ENCODE data around the gene NLRP9.

The NLRP9 gene

GRCh38 chr19:55660991-55661390 lies 77.2 kb downstream of the NLRP9 start:
- Histone ChIP-seq H3K27me3 (ENCODE audit: low read depth, low read length) (no peaks in the 10 kb centered on the region), H3K9me3 (ENCODE audit: insufficient read depth, low read length) (no peaks in the 10 kb centered on the region), H3K4me2 (ENCODE audit: low read length) (no peak overlapping the region), H4K20me1 (ENCODE audit: insufficient read depth, low read length) (peaks cover 79% of the 10 kb centered on the region), H3K79me2 (ENCODE audit: low read length) (peaks cover 98% of the 10 kb centered on the region), H3K9ac (ENCODE audit: low read length) (no peak overlapping the region), H2AFZ (ENCODE audit: low read depth, low read length) (no peak overlapping the region), H3K36me3 (replicated peaks; ENCODE audit: low read depth, low read length) (peaks cover 85% of the 10 kb centered on the region), H3K4me3 (ENCODE audit: low read length) (no peak overlapping the region), H3K4me1 (ENCODE audit: low read length) (peaks cover 29% of the 10 kb centered on the region), H3K27ac (ENCODE audit: low read length) (no peak overlapping the region)
- TF ChIP-seq EZH2phosphoT487 (IDR thresholded peaks at IDR 0.05; ENCODE audit: low read depth) (no peak), CTCF (IDR thresholded peaks at IDR 0.05; ENCODE audit: low read depth, low read length) (no peak)

GRCh38 chr19:55660404-55660803 lies 77.8 kb downstream of the NLRP9 start:
- peaks cover 98% of the 10 kb centered on the region for H3K79me2 ChIP-seq (ENCODE audit: low read length)
- H3K27me3 ChIP-seq (ENCODE audit: low read depth, low read length): no peaks in the 10 kb centered on the region
- TF ChIP-seq CTCF (IDR thresholded peaks at IDR 0.05; ENCODE audit: low read depth, low read length) (no peak), EZH2phosphoT487 (IDR thresholded peaks at IDR 0.05; ENCODE audit: low read depth) (no peak)
- no peak overlapping the region for H2AFZ ChIP-seq (ENCODE audit: low read depth, low read length)
- no peak overlapping the region for H3K4me2 ChIP-seq (ENCODE audit: low read length)
- H3K36me3 ChIP-seq (replicated peaks; ENCODE audit: low read depth, low read length): peaks cover 87% of the 10 kb centered on the region
- peaks cover 76% of the 10 kb centered on the region for H4K20me1 ChIP-seq (ENCODE audit: insufficient read depth, low read length)
- H3K4me1 ChIP-seq (ENCODE audit: low read length): peaks cover 29% of the 10 kb centered on the region
- H3K9ac ChIP-seq (ENCODE audit: low read length): no peak overlapping the region
- H3K4me3 ChIP-seq (ENCODE audit: low read length): no peak overlapping the region
- H3K9me3 ChIP-seq (ENCODE audit: insufficient read depth, low read length): no peaks in the 10 kb centered on the region
- H3K27ac ChIP-seq (ENCODE audit: low read length): no peak overlapping the region

GRCh38 chr19:55659822-55660221 lies 78.4 kb downstream of the NLRP9 start:
- Histone ChIP-seq H4K20me1 (ENCODE audit: insufficient read depth, low read length) (peaks cover 73% of the 10 kb centered on the region), H3K27ac (ENCODE audit: low read length) (peak overlapping the region; percentile 29)

GRCh38 chr19:55658846-55659459 lies 79.2 kb downstream of the NLRP9 start:
- no peak for TF ChIP-seq EZH2phosphoT487 (IDR thresholded peaks at IDR 0.05; ENCODE audit: low read depth)
- no peak for TF ChIP-seq CTCF (IDR thresholded peaks at IDR 0.05; ENCODE audit: low read depth, low read length)
- Histone ChIP-seq H3K9me3 (ENCODE audit: insufficient read depth, low read length) (no peaks in the 10 kb centered on the region), H3K36me3 (replicated peaks; ENCODE audit: low read depth, low read length) (peaks cover 78% of the 10 kb centered on the region), H3K9ac (ENCODE audit: low read length) (peak overlapping the region; percentile 94; the same call in 1 of the 2 replicates), H3K4me1 (ENCODE audit: low read length) (peaks cover 29% of the 10 kb centered on the region), H3K27me3 (ENCODE audit: low read depth, low read length) (no peaks in the 10 kb centered on the region), H4K20me1 (ENCODE audit: insufficient read depth, low read length) (peaks cover 66% of the 10 kb centered on the region), H3K4me2 (ENCODE audit: low read length) (peak overlapping the region; percentile 98), H3K27ac (ENCODE audit: low read length) (peak overlapping the region; percentile 90), H3K79me2 (ENCODE audit: low read length) (peaks cover 86% of the 10 kb centered on the region), H2AFZ (ENCODE audit: low read depth, low read length) (no peak overlapping the region), H3K4me3 (ENCODE audit: low read length) (peak overlapping the region; percentile 88; the same call in 1 of the 2 replicates)

More at GRCh38 chr19:55659822-55660221, 78.4 kb downstream of the NLRP9 start:
- H2AFZ ChIP-seq (ENCODE audit: low read depth, low read length): no peak overlapping the region
- H3K4me1 ChIP-seq (ENCODE audit: low read length): peaks cover 29% of the 10 kb centered on the region
- peaks cover 95% of the 10 kb centered on the region for H3K79me2 ChIP-seq (ENCODE audit: low read length)
- H3K9me3 ChIP-seq (ENCODE audit: insufficient read depth, low read length): no peaks in the 10 kb centered on the region
- peak overlapping the region; percentile 98; the same call in 1 of the 2 replicates for H3K4me2 ChIP-seq (ENCODE audit: low read length)
- TF ChIP-seq CTCF (IDR thresholded peaks at IDR 0.05; ENCODE audit: low read depth, low read length) (no peak), EZH2phosphoT487 (IDR thresholded peaks at IDR 0.05; ENCODE audit: low read depth) (no peak)
- H3K27me3 ChIP-seq (ENCODE audit: low read depth, low read length): no peaks in the 10 kb centered on the region
- peak overlapping the region; percentile 9; the same call in 1 of the 2 replicates for H3K9ac ChIP-seq (ENCODE audit: low read length)
- peaks cover 84% of the 10 kb centered on the region for H3K36me3 ChIP-seq (replicated peaks; ENCODE audit: low read depth, low read length)
- no peak overlapping the region for H3K4me3 ChIP-seq (ENCODE audit: low read length)
